ENCODE data around the gene JADE1.

DNA sequence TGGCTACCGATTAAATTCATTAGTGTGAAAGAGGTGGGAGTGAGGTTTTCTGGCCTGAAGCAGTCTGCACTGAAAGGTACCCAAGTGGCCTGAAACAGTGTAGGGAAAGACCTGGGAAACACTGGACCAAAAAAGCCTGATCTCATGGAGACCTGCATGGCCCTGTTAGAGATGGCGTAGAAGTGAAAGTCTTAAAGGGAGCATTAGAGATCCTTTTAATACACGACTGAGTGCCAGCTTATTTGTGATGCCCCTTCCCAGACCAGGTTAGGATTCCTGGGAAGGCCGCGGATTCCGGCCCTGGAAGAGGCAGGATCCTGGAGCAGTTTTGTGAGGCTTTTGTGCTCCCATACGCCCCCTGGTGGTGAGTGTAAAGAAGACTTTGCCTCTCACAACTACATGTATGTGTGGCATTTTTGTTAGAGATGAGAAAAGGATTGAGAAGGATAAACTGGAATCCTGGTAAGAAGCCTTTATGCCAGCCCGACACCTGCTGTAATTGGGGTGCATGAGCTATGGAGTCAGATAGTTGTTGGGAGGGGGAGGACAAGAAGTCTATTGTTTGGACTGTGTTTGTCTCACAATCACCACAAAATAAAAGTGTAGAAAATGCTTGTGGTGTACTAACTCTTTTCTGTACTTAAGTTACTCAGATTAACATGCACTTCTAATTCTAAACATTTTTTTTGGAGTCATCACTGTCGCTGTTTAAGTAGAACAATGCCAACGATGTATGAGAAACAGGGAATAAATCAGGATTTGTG, 54.0 kb downstream of the JADE1 start:
- TF ChIP-seq SIN3A (IDR thresholded peaks at IDR 0.05; ENCODE audit: borderline replicate concordance, insufficient read depth, low read length): no peak
- TF ChIP-seq REST (IDR thresholded peaks at IDR 0.05; ENCODE audit: insufficient read depth in 1 of 2, low read depth in 2 of 2, low read length in 2 of 2): no peak
- no peak for TF ChIP-seq TAF1 (IDR thresholded peaks at IDR 0.05; ENCODE audit: borderline replicate concordance, insufficient read depth, low read length)
- no peak for TF ChIP-seq POLR2AphosphoS5 (IDR thresholded peaks at IDR 0.05; ENCODE audit: low read depth, low read length)
